Lower leg skin (tissue), 4 donors: ENCODE measurements around the gene SLFNL1. TPM values are rescaled to one million over a fixed set of nuclear protein-coding genes. Genes with fewer than 3 reads are reported as not detected.
A peak's percentile ranks its signal among the peaks of the same experiment; 100 is the strongest.

Source experiments
- DNase-seq, 2 donors: peaks; one replicate each; pipeline ENCODE4 v3.0.0-alpha.2; 2019; ENCODE audit warnings: low spot score in 2 of 2
- H3K4me3 ChIP-seq: fragments of 200-600 bp; sonication (generic); 2 replicates; pipeline ENCODE4 v1.5.1; 2017; ENCODE audit warnings: mild to moderate bottlenecking, low read depth; ENCODE audit not compliant: poor library complexity, severe bottlenecking
- POLR2A ChIP-seq, 2 donors: fragments of 450-650 bp; IDR thresholded peaks; one replicate each; pipeline ENCODE4 v1.6.1; 2016 to 2017; ENCODE audit warnings: antibody characterized with exemption in 2 of 2, mild to moderate bottlenecking in 1 of 2, moderate library complexity in 1 of 2
- WGBS, 2 donors: methylation state at CpG; one replicate each; pipeline ENCODE4 v1.1.5; 2018; 5-methylcytosine and 5-hydroxymethylcytosine counted together
- intact Hi-C: fragments of 100-400 bp; cut with DNase I; formaldehyde crosslinking; loops from one replicate; pipeline ENCODE4 v1.15.0; 2023; ENCODE audit warnings: low total_unique reads
- total RNA-seq, 4 donors: library from RNA; depleted of rRNA; stranded (reverse); fragments of >200 nt; gene quantifications; one replicate each; pipeline ENCODE4 v1.1.0, GENCODE V29; 2016
- TF ChIP-seq, protein P1 (sequence below), 3 donors: fragments of 450-650 bp; IDR thresholded peaks; one replicate each; pipeline ENCODE4 v1.5.1; 2016; ENCODE audit warnings: antibody characterized with exemption in 3 of 3, mild to moderate bottlenecking in 3 of 3, moderate library complexity in 2 of 3

Gene SLFNL1
- total RNA-seq, 4 donors from 2014 or later: 0.26 TPM; not detected in 3

DNA sequence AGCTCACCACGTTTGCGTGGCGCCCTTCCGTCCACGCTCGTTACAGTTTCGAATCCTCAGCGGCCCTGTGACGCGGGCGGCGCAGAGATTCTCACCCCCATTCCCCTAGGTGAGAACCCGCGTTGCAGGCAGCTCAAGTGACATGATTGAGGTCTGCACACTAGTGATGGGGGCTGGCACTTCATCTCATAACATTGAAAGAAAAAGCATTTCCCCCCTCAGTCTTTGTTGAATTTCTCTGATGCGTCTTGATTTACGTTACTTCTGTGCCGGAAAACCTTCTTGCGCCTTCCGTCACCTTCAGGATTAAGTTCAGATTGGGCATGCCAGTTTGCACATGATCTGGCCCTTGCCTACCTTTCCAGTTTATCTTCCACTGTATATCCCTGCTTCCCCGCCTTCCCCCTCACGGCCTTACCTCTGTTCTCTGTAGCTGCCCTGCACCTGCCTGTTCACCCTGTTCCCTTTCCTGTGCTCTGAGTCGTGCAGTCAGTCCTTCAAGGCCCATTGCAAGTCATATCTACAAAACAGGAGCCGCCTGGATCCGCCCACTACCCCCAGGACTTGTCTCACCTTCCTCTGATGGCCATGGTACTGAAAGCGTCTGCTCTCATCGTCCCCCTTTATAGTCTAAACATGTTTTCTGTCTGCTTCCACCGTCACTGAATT lies 40.9 kb downstream of the SLFNL1 start:
- 21 to 22% methylated on average over 26 to 27 of the region's 27 CpGs for WGBS, 2 donors
- intact Hi-C loops: no loop called here
- TF ChIP-seq, protein P1, sequence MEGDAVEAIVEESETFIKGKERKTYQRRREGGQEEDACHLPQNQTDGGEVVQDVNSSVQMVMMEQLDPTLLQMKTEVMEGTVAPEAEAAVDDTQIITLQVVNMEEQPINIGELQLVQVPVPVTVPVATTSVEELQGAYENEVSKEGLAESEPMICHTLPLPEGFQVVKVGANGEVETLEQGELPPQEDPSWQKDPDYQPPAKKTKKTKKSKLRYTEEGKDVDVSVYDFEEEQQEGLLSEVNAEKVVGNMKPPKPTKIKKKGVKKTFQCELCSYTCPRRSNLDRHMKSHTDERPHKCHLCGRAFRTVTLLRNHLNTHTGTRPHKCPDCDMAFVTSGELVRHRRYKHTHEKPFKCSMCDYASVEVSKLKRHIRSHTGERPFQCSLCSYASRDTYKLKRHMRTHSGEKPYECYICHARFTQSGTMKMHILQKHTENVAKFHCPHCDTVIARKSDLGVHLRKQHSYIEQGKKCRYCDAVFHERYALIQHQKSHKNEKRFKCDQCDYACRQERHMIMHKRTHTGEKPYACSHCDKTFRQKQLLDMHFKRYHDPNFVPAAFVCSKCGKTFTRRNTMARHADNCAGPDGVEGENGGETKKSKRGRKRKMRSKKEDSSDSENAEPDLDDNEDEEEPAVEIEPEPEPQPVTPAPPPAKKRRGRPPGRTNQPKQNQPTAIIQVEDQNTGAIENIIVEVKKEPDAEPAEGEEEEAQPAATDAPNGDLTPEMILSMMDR (IDR thresholded peaks at IDR 0.05): no peak
- no peak for TF ChIP-seq POLR2A (IDR thresholded peaks at IDR 0.05)
- H3K4me3 ChIP-seq: peak overlapping the region; percentile 51
- peak in 1 of 2 donors; percentile 85 for DNase-seq

DNA sequence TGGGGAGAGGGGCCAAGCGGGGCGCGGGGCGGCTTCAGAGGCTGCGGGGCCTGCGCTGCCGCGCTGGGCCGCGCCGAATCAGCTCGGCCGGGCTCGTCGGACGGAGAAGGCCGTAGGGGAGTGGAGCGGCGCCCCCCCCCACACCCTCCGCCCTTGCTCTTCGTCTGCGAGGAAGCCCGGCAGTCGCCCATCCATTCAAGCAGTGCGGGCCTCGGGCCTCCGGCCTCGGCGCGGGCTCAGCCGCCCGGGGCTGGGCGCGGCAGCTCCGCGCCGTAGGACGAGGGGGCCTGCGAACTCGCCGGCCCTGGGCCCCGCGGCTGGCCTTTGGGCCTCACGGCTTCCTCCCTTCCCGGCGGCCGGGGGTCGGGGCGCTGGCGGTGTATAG lies 41.5 kb downstream of the SLFNL1 start:
- no peak for DNase-seq
- 1 to 3% methylated on average over 18 to 23 of the region's 50 CpGs for WGBS, 2 donors
- peak overlapping the region; percentile 51 for H3K4me3 ChIP-seq
- intact Hi-C loops: no loop called here
- TF ChIP-seq, protein P1 (IDR thresholded peaks at IDR 0.05): no peak

DNA sequence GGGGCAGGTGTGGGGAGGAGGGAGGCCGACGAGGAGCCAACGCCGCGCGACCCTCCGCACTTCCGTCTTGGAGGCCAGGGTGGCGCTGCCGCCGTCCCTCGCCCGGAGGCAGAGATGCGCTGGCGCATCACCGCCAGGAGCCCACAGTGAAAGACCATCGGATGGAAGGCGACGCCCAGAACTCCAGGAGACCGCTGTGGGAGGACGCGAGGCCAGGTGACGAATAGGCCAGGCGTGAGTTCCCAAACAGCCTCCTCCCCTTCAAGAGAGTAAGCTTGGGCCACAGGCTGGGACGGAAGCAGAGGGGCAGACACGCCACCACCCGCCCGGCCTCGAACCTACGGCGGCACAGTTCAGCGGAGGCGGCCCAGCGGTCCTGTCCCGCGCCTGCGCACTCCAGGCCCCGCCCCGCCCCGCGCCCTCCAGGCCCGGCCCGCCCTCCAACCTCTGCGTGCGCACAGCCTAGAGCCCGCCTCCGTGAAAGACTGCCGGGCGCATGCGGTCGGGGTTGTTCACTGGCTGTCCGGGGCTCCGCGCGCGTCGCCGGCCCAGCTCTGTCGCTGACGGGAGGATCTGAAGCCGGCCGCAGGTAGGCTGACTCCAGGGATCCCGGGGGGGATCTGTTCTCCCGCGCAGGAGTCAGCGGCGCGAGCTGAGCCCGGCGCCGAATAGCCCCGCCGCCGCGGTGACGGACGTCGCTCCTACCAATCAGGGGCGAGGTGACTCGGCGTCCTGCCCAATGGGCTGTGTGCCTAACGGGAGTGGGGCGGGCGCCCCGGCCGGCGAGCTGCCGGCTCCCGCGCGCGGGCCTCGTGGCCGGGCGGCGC lies 42.1 kb downstream of the SLFNL1 start, which contains the start of gene CTPS1:
Gene CTPS1 (plus strand): TSS at position 456 of the 827 bp plus-strand sequence. CDS start 3,595 bp downstream, outside the sequence.
- intact Hi-C loops: no loop called here
- H3K4me3 ChIP-seq: peak within 1 kb of the TSS; percentile 51
- TF ChIP-seq POLR2A (IDR thresholded peaks at IDR 0.05): no peak
- TF ChIP-seq, protein P1 (IDR thresholded peaks at IDR 0.05): no peak
- peak; percentile 91 to 99 for DNase-seq
- 1% methylated on average over 27 to 55 of the region's 96 CpGs for WGBS, 2 donors

- DNase-seq: no peak
- TF ChIP-seq, protein P1 (IDR thresholded peaks at IDR 0.05): no peak
- no peak for TF ChIP-seq POLR2A (IDR thresholded peaks at IDR 0.05)
- WGBS, 2 donors: 45 to 49% methylated on average over 13 to 14 of the region's 17 CpGs
- peak overlapping the region; percentile 51 for H3K4me3 ChIP-seq
- intact Hi-C loops: no loop called here
Measured at GRCh38 chr1:40978886-40979240, 42.7 kb downstream of the SLFNL1 start.

DNA sequence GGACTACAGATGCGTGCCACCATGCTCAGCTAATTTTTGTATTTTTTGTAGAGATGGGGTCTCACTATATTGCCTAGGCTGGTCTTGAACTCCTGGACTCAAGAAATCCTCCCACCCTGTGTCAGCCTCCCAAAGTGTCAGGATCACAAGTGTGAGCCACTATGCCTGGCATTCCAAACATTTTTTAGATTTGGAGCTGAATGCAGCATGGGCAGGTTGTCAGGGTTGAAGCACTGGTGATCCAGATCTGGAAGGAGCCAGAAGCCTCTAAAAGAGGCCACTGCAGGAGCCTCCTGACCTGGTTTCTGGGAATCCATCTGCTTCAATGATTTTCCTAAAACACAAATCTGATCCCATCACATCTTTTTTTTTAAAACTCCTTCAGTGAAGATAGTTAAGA lies 43.8 kb downstream of the SLFNL1 start:
- DNase-seq: no peak
- intact Hi-C loops: no loop called here
- no peak for TF ChIP-seq POLR2A (IDR thresholded peaks at IDR 0.05)
- TF ChIP-seq, protein P1 (IDR thresholded peaks at IDR 0.05): no peak
- H3K4me3 ChIP-seq: no peak overlapping the region
- WGBS, 2 donors: 100% methylated on average over 1 of the region's 1 CpG
